ENCODE results near the gene ZNF547.
A peak's percentile ranks its signal among the peaks of the same experiment; 100 is the strongest.

The ZNF547 gene

DNA sequence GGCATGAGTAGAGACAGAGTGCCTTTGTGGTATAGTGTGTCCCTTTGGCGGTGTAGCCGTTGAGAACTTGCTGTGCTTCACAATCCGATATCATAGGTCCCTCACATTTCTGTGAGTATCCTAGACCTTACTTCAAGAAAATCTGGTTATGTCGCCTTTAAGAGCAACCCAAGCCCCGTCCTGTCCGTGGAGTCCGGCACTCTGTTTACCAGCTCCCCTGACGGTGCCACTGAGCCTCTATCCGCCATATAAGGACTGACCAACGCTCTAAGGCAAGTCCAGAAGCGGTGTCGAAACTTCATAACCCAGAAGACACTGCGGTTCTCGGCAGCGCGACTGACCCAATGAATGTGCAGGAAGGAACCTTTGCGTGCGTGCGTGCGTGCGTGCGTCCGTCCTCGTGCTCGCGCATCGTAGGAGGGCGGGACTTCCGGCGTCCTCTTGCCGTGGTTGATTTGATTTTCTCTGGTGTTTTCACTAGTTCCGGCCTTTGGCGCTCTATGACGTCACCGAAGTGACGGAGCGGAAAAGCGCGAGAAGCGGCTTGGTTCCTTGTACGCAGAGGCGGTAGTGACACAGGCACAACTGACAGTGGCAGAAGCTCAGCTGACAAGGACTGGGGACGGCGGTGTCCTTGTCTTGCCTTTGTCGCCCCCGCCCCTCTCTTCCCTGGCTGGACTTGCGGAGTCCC is at the start of gene ZNF547, which contains the start of gene TRAPPC2B:
Gene ZNF547, plus strand, starts transcription at position 555 of the 691 bp plus-strand sequence. CDS start 5,005 bp downstream, outside the sequence.
Gene TRAPPC2B, plus strand, starts transcription at position 555 of the 691 bp plus-strand sequence. CDS start 1,283 bp downstream, outside the sequence.
- DNase-seq (ENCODE audit: low read depth in 1 of 2, low spot score in 1 of 2) = peak; percentile 94 to 95

DNA sequence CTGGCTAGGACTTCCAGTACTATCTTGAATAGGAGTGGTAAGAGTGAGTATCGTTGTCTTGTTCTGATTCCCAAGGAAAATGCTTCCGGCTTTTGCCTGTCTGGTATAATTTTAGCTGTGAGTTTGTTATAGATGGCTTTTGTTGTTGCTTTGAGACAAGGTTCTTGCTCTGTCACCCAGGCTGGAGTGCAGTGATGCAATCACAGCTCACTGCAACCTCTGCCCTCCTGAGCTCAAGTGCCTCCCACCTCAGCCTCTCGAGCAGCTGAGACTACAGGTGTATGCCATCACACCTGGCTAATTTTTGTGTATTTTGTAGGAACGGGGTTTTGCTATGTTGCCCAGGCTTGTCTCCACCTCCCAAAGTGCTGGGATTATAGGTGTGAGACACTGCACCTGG is 49.2 kb upstream of the ZNF547 start:
- no peak for DNase-seq (ENCODE audit: low read depth in 1 of 2, low spot score in 1 of 2)

DNA sequence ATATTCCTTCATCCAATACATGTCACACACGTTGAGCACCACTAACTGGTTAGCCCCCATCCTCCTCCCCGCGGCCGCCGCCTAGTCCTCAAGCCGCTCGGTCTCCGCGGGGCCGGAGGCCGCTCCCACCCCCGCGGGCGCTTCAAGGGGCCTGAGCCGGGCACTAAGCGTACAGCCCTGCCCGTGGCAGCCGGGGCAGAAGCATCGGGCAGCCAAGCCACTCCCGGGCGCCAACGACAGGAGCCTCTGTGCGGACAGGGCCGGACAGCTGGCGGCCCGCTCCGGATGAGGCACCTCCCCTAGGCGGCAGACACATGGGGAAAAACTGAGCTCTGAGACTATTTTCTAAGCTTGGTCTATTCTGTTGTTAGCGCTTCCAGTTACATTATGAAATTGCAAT is 45.8 kb upstream of the ZNF547 start:
- no peak for DNase-seq (ENCODE audit: low read depth in 1 of 2, low spot score in 1 of 2)

DNA sequence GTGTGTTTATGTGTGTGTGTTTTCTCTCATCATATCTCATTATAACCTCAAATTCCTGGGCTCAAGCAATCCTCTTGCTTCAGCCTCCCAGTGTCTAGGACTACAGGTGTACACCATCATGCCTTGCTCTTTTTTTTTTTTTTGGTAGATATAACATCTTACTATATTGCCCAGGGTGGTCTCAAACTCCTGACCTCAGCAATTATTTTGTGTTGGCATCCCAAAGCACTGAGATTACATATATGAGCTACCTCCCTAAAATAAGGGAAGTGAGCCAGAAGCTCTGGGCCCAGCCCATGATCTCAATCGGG is 43.5 kb upstream of the ZNF547 start:
- no peak for DNase-seq (ENCODE audit: low read depth in 1 of 2, low spot score in 1 of 2)

DNA sequence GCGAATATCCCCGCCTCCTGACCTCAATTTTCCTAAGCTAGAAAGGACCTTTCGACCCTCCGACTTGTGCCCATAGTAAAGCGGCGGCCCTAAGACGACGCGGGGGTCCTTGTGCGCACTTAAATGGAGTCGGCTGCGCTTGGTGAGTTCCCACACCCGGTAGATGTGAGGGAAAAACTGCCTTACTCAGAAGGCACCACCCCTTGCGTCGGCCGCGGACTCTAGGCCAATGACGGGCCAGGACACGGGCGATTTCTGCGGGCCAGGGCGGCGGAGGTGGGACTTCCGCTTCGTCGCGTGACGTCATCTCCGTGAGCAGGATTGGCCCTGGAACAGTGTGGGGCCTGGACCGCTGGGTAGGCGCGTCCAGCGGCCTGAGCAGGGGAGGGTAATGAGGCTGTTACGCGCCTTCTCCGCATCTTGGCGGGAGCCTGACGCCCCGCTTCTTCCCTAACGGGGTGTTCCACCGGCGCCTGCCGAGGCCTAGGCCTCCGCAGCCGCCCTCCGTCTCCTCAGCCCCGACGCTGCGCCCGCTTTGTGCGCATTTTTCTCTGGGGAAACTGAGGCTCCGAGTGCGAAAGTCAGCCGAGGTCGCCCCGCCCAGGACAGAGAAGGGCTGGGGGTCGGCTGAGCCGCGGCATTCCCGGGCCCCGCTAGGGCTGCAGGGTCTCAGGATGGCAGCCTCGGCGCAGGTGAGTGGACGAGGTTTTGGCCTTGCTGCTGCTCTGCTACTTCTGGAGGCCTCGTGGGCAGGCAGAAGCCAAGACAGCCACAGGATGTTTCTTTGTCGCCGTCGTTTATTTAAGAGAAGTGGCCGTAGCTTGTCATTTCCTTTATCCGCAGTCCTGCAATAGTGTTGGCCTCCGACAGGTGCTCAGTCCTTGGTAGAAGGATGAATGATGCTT is 42.9 kb upstream of the ZNF547 start, which contains the start of gene ZNF543:
Gene ZNF543, plus strand, starts transcription at position 293 of the 905 bp plus-strand sequence. Its CDS starts 382 bp downstream, at position 675.
- peak; percentile 79 to 85 for DNase-seq (ENCODE audit: low read depth in 1 of 2, low spot score in 1 of 2)

DNA sequence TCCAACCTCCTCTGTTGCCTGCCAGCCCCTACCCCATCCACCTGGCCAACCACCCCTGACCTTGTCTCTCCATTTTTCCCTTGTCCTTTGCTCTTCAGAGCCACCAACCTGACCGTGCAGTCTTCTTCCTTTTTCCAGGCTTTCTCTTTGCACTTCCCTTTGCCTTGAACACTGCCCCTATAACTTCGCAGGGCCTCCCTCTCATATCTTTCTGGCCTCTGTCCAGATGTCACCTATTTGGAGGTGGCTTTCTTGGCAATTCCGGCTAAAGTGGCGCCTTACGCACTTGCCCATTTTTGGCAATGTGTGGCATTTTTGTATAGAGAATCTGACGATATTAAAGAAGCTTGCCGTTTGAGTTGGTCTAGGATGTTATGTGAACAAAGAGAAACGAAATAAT is 42.2 kb upstream of the ZNF547 start:
- no peak for DNase-seq (ENCODE audit: low read depth in 1 of 2, low spot score in 1 of 2)

DNA sequence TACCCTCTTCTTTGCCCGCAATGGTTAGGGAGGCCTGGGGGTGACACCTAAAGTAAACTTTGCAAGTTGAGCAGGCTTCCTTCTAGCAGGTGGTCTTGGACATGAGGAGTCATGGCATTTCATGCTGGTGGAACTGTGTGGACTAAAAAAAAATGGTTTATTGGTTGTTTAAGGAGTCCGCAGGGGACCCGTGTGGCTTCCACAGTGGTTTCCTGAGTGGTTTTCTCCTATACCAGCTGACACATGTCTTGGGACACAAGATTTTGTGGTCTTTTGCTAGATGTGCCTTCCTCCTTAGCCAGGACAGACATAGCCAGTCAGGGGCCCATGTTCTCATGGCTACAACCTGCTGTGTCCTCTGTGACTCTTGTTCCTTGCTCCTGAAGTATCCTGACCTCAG is 41.6 kb upstream of the ZNF547 start:
- DNase-seq (ENCODE audit: low read depth in 1 of 2, low spot score in 1 of 2) = no peak

DNA sequence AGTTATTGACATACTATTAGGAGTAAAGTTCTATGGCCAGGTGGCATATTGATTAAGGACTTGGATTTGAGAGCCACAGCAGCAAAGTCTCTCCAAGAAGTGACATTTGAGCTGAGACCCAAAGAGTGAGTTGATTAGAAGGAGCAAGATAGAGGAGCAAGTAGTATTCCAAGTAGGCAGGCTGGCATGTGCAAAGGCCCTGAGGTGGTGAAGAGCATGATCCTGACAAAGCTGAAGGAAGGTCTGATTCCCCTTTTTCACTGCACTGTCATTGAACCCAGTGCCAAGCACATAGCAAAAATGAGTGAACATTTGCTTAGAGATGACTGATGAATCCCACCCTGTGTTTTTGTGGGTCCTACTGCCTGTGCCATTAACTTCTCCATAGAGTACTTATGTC is 38.4 kb upstream of the ZNF547 start:
- no peak for DNase-seq (ENCODE audit: low read depth in 1 of 2, low spot score in 1 of 2)

DNA sequence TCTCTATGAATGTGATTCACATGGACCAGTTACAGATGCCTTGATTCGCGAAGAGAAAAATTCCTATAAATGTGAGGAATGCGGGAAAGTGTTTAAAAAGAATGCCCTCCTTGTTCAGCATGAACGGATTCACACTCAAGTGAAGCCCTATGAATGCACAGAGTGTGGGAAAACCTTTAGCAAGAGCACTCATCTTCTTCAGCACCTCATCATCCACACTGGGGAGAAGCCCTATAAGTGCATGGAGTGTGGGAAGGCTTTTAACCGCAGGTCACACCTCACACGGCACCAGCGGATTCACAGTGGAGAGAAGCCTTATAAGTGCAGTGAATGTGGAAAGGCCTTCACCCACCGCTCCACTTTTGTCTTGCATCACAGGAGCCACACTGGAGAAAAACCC is 35.4 kb upstream of the ZNF547 start:
- DNase-seq (ENCODE audit: low read depth in 1 of 2, low spot score in 1 of 2) = no peak

DNA sequence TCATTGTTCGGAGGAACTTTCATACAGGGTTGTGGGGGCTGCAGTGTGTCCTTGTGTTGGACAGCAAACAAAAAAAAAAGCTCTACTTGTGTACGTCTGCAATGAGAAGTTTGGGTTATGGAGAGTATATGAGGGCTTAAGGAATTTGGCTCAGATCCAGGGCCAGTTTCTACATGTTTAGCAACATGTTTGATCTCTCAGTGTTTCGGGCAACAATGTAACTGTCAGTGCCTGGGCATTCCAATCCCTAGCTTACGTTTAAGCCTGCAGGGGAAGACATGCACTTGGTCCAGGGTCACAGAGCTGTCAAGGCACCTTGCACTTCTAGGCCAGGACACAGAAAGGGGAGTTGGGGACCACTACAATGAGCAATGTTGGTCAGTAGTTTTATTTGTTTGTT is 29.2 kb upstream of the ZNF547 start:
- no peak for DNase-seq (ENCODE audit: low read depth in 1 of 2, low spot score in 1 of 2)

DNA sequence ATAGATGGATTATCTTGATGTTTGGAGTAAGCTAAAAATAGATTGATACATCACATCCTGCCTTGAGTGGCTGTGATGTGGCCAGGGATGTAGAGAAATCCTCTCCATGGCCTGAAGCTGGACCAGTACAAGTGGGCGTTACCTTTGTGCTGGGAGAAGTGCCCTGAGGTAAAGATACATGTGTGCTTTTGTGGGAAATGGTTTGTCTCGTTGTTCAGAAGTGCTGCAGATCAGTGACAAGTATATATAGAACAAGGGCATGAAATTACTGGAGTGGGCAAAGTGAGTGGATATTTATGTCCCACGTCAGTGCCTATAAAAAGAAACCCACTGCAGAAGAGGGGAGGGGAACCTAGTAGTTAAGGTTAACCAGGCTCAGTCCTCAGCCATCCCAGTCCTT is 24.5 kb upstream of the ZNF547 start:
- DNase-seq (ENCODE audit: low read depth in 1 of 2, low spot score in 1 of 2) = no peak

DNA sequence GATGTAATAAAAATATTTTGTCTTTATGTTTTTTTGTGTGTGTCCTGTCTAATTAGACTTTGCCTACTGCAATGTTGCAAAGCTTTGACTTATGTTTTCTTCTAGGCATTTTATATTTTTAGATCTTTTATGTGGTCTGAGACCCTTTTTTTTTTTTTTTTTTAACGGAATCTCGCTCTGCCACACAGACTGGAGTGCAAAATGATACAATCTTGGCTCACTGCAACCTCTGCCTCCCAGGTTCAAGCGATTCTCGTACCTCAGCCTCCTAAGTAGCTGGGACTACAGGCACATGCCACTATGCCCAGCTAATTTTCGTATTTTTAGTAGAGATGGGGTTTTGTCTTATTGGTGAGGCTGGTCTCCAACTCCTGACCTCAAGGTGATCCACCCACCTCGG is 20.8 kb upstream of the ZNF547 start:
- DNase-seq (ENCODE audit: low read depth in 1 of 2, low spot score in 1 of 2) = no peak

DNA sequence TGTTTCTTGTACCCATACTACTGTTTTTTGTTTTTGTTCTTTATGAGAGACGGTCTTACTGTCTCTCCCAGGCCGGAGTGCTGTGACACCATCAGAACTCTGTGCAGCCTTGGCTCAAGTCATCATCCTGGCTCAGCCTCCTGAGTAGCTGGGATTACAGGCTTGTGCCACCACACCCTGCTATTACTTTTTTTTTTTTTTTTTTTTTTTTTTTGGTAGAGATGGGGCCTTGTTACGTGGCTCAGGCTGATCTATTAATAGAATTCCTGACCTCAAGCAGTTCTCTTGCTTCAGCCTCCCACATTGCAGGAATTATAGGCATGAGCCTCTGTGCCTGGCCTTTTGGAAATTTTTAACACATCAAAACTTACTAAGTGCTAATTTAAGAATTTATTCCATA is 15.2 kb upstream of the ZNF547 start:
- DNase-seq (ENCODE audit: low read depth in 1 of 2, low spot score in 1 of 2) = no peak

DNA sequence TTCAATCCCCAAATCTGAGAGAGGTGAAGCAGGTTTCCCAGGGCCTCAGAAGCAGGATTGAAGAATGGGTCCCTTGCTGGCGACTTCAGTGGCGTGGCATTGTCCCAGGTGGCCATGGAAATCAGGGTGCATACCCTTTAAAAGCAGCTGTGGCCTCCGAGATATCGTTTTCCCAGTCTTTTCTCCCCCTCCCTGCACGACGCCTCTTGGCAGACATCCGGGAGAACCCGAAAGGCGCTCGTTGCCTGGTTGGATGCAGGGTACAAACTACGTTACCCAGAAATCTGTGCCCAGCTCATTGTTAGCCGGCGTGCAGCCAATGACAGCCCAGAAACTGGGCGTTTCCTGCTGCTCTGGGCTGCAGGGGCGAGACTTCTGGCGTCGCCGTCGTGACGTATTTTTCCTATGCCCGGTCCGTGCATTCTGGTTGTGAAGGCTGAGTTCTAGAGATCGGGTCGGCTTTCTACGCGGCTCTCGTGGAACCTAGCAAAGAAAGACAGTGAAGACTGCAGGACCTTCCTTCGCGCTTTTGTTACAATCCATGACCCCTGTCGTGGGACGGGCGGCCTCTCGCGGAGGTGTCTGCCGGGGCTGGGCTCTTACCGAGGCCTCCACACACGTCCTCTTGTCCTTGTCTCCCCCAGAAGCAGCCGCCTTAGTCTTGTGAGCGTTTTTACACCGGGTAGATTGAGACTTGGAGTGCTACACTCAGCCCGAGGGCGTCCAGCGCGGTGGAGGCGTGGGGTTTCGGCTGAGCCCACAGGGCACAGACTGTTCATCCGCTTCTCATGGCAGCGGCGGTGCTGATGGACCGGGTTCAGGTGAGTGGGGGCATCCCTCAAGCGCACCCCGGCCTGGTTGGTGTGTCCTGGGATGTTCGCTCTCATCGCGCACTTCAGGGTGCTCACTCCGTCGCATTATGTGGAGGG is 12.2 kb upstream of the ZNF547 start, which contains the start of gene ZNF304:
Gene ZNF304, plus strand, starts transcription at position 395 of the 929 bp plus-strand sequence. Its CDS starts 394 bp downstream, at position 789.
- DNase-seq (ENCODE audit: low read depth in 1 of 2, low spot score in 1 of 2) = peak; percentile 63 to 65

DNA sequence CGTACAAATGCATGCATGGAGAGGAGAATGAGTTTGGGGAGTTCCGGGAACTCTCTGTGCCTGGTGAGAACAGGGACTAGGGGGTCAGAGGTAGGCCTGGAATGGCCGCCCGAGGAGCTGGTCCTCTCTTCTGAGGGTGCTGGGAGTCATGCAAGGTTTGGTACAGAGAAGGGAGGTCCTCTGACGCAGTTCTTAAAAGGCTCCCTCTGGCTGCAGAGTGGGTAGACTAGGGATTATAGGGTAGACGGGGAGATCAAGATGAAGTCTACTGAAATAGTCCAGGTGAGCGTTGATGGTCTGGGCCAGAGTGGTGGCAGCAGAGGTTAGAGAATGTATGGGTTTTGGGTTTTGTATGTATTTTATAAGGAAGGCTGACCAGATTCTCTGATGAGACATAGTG is 11.5 kb upstream of the ZNF547 start:
- no peak for DNase-seq (ENCODE audit: low read depth in 1 of 2, low spot score in 1 of 2)

DNA sequence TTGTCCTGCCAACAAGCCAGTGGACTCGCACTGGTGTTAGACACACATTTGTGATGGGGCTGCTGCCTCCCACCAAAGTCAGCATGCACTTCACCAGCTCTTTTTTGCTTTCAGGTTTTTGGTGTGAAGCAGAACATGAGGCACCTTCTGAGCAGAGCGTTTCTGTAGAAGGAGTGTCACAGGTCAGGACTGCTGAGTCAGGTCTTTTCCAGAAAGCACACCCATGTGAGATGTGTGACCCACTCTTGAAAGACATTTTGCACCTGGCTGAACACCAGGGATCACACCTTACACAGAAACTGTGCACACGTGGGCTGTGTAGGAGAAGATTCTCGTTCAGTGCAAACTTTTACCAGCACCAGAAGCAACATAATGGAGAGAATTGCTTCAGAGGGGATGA is 7.4 kb upstream of the ZNF547 start:
- no peak for DNase-seq (ENCODE audit: low read depth in 1 of 2, low spot score in 1 of 2)

DNA sequence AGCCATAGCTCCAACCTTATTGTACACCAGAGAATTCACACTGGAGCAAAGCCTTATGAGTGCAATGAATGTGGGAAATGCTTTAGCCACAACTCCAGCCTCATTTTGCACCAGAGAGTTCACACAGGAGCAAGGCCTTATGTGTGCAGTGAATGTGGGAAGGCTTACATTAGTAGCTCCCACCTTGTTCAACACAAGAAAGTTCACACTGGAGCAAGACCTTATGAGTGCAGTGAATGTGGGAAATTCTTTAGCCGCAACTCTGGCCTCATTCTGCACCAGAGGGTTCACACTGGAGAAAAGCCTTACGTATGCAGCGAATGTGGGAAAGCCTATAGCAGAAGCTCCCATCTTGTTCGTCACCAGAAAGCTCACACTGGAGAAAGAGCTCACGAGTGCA is 5.9 kb upstream of the ZNF547 start:
- DNase-seq (ENCODE audit: low read depth in 1 of 2, low spot score in 1 of 2) = no peak

DNA sequence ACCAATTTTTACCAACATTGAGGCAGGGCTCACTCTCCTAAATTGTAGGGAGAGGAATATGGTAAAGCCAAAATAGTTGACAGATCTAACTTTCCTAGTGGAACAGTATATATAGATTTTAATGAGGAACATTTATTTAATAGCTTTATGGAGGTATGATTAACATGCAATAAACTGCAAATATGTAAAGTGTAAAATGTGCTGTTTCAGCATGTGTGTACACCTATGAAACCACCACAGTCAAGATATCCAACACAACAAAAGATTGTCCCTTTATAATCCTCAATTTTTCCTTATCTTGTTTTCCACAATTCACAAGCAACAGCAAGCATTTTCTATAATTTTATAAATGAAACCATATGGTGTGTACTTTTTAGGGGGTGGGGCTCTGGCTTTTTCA is 4.1 kb upstream of the ZNF547 start:
- DNase-seq (ENCODE audit: low read depth in 1 of 2, low spot score in 1 of 2) = no peak

DNA sequence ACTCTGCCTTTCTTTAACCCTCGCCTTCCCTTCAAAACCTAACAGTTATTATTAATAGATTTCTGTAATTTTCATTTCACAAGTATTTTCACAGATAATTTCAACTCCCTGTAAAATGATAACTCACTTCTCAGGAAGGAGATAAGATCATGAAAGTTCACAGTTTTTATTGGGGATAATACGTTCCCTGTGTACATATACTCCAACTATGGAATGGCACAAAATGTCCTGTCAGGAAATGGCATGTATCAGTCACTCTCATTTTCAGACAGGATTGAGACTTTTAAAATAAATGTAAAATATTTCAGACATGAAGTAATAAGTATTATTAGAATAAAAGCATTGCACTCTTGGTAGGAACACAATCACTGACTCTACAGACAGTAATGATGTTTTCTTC is 932 bp upstream of the ZNF547 start:
- DNase-seq (ENCODE audit: low read depth in 1 of 2, low spot score in 1 of 2) = no peak

DNA sequence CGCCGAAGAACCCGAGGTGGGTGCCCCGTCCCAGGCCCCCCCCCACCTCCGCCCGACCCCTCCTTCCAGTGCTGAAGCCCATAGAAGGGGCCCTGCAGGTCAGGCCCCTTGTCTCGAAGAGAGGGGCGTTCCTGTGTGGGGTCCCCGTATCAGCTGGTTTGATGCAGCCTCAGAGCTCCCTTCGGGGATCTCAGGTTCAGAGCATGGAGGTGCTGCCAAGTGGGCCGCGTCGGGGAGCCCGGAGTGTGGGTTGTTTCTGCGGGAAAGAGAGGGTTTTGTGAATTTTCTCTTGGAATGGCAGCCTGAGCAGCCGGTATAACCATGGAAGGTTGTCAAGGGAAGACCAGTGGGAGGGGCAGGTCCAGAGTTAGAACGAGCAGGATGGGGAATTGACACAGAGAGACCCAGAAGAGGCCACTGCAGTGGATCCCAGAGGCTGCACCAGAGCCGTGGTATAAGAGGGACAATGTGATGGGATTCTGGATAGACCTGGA is 384 bp downstream of the ZNF547 start:
- no peak for DNase-seq (ENCODE audit: low read depth in 1 of 2, low spot score in 1 of 2)

DNA sequence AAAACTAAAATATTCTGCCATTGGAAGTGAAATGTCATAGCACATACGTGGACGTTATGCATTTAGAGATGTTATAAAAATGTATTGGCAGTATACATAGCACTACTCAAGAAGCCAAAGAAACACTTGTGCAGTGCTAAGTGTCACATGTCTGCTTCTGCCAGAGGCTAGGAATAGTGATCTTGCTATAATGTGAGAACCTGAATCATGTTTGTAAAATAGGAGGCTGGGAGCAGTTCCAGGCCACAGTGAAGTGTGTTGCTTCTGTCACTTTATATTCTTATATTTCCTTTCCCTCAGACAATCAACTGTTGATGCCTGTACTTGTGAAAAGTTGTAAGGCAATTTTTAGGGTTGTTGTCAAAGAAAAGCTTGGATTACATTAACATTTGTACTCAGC is 3.4 kb downstream of the ZNF547 start:
- DNase-seq (ENCODE audit: low read depth in 1 of 2, low spot score in 1 of 2) = no peak
